ELR (cell line): ENCODE data around the gene NPPA.
"Not testable (repeated sequence)": the region's sequence is repeated elsewhere in the genome, so short reads cannot be mapped to it uniquely, and the experiment has no call there.

Experiments used
- DNase-seq: peaks from one replicate; pipeline ENCODE4 v3.0.0-alpha.2; 2015; ENCODE audit warnings: low read depth

The NPPA gene

GRCh38 chr1:11807133-11807532 is 40.5 kb downstream of the NPPA start:
- no peak for DNase-seq

DNA sequence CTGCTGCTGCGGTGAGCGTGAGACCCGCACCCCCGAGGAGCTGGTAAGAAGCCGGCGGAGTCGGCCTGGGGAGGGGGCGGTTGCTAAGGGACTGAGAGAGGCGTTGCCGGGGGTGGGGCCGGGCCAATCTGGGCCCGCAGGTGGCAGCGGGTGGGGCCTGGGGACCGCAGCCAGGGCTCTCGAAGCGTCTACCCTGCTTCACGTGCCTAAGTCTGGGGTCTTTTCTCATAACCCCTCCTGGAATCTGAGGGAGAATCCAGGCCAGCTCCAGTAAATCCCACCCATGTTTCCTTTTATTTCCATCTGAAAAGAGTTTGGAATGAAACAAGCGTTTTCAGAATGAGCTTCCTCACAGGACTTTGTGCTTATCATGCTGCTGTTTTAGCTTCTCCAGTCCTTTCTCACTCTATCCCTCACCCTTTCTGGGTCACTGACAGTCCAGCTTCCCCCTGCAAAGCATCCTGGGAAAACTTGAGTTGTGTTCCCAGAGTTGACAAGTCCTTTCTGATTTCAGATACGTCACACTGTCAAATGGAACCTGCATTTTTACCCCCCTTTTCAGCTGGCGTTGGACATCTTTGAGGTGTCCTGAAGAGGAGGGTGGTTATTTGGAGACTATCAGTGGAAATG is 41.2 kb downstream of the NPPA start:
- DNase-seq = peak; percentile 39

DNA sequence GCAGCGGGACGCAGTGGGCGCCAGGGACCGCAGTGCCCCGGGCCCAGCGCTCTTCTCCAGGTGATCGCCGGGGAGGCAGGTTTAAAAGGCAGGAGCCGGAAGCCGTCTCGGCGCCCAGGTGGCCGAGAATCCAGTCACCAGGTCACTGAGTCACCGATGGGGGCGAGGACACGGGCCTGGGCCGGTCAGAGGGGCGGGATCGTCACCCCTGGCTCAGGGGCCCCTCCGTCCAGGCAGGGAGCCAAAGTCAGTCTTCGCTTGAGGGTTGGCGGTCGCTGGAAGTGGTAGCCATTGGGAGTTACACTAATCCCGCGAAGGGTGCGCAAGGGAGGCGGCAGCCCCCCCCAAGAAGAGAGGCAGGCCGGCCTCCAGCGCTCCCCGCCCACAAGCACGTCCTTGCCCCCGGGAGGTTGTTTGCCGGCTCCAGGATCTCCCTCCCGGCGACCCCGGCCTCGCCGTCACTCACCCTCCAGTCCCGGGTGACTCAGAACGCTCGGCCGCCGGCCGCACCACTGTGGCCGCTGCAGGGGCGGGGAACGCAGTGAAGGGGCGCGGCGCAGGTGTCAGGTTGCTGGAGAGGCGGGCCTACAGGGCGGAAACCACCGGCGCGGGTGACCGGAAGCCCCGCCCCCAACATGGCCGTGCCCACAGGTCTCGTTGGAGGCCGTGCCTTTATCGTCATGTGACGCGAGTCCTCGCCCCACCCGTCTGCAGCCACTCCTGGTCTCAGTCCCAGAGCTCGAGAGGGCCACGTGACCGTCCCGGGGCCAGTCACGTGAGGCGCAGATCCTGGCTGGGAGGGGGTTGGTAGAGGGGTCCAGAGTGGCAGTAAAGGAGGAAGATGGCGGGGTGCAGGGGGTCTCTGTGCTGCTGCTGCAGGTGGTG is 41.9 kb downstream of the NPPA start, which contains the start of the genes CLCN6 and MTHFR:
CLCN6 (plus strand) TSS at position 770 of the 885 bp plus-strand sequence; CDS start at position 842, 72 bp downstream.
MTHFR (minus strand) TSS at position 543 of the 885 bp plus-strand sequence. CDS start 2,848 bp downstream, outside the sequence.
- peak; percentile 99 for DNase-seq

- DNase-seq = peak; percentile 25
These were observed 42.7 kb downstream of the NPPA start for GRCh38 chr1:11804666-11805421.

DNA sequence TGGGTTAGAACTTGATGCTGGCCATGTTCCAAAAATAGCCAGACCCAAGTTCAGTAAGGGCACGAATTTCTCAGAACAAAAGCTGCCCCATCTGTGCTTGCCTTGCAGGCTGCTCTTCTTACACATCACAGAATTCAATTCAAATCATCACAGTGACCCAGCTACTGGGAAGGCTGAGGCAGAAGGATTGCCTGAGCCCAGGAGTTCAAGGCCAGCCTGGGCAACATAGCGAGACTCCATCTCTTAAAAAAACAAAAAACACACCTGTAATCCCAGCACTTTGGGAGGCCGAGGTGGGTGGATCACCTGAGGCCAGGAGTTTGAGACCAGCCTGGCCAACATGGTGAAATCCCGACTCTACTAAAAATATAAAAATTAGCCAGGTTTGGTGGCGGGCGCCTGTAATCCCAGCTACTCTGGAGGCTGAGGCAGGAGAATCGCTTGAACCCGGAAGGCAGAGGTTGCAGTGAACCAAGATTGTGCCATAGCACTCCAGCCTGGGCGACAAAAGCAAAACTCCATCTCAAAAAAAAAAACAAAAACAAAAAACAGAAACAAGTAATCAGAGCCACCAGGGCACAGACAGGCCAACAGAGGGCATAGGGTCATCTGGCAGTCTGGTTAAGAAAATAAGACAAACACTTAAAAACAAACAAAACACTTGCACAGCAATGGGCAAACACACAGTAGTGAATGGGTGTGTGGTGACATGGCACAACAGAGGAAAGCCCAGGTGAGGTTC is 43.5 kb downstream of the NPPA start:
- not testable (repeated sequence) for DNase-seq

GRCh38 chr1:11802973-11803885 is 44.4 kb downstream of the NPPA start:
- DNase-seq = peak; percentile 90

DNA sequence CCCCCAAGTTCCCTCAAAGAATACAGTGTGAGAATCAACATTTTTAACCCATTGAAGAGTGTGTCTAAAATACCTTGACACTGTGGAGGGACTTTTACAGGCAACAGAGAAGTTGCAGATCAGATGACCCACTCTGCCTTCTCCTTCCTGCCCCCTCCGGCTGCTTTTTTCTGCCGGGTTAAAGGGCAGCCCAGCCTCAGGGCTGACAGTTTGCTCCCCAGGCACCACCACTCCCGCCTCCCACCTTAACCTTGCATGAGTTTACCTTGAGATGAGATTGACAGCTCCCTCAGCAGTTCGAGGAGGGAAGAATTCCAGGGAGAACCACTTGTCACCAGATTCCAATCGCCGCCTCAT is 45.0 kb downstream of the NPPA start:
- peak; percentile 34 for DNase-seq

DNA sequence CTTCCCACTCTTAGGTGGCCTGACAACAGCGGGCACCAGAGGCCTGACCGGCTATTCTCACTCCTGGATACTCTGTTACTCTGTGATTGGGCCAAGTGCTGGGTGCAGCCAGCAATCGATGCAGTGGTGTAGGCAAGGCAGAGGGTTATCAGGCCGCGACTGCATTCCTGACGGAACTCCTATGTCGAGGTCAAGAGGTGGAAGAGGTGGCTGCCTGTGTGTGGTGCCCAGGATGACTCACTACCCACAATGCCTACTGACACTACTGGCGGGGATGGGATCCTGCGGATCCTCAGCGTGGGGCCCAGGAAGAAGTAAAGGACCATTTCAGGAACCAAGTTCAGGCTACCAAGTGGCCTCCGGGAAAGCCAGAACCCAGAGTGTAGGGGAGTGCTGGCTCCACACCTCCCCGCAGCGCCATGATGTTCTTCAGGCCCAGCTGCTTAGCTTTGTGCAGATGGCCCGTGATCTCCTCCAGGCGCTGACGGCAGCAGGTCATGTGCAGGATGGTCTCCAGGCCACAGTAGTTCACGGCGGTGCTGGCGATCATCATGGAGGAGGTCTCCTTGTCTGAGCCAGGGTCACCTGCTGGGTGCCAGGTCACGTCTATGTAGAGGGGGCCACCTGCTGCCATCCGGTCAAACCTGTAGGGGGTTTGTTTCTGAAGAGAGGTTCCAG is 46.7 kb downstream of the NPPA start:
- no peak for DNase-seq

DNA sequence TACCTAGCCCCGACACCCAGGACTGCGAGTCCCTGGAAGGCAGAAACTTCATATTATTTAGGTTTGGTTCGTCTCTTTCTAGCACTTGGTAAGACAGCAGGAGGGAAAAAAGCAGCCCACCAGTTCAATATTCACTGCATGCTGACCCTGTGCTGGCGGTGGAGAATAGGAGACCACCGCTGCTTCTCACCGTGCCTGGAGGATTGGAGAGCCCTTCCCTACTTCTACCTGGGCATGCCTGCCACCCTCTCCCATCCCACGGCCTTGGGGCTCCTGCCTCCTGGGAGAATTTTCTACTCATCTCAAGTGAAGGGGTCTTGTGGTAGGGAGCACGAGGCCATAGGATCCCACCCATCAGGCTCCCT is 47.2 kb downstream of the NPPA start:
- DNase-seq = no peak

DNA sequence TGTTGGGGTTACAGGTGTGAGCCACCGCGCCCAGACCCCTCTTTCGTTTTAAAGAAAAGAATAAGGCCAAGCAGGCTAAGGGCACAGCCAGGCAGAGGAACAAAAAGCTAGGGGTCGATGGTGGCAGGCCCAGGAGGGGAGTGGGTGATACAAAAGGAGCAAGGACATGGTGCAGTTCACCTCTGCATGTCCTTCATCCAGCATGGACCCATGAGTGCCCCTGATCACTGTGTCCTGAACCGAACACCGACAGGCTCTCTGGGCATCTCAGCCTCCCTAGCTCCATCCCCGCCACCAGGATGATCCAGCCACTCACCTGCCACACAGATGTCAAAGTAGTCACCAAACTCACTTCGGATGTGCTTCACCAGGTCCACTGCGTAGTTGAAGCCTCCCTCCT is 47.7 kb downstream of the NPPA start:
- no peak for DNase-seq

DNA sequence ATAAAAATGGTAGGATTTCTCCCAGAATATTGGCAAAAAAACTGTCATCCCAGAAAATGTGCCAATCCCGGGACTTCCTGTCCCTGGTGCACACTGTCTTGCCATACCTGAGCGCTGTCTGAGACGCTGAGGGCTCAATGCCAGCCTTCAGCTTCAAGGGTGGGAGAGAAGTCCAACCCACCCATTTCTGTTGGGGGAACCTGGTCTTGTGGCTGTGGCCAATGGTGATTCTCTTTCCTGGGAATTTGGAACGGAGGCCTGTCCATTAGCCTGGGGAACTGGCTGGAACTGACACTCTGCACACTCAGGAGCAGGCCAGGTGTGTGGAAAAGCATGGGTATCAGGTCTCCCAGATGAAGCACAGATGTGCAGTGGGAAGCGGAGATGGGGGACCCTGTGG is 48.5 kb downstream of the NPPA start:
- DNase-seq = no peak

GRCh38 chr1:11797525-11798216 is 49.9 kb downstream of the NPPA start:
- peak; percentile 22 for DNase-seq

DNA sequence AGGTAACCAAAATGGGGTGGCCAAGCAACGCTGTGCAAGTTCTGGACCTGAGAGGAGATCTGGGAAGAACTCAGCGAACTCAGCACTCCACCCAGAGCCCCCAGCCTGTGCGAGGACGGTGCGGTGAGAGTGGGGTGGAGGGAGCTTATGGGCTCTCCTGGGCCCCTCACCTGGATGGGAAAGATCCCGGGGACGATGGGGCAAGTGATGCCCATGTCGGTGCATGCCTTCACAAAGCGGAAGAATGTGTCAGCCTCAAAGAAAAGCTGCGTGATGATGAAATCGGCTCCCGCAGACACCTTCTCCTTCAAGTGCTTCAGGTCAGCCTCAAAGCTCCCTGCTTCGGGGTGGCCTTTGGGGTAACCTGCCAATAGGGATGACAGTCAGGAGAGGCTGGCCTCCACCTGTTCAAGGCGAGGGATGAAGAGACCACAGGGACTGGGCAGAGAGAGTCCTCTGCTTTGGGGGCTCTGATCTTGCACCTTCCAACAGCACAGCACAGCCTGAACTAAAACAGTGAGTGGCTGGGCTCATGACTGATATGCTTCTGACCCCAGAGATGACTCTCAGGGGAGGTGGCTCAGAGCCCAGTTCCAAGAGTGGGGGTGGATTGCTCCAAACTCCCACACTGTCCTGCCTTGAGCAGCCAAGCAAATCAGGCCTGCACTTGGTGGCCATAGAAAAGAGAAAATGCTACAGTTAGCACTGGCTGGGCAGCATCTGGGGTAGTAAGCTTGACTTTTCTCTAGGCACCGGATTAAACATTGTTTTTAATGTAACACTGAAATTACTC is 51.4 kb downstream of the NPPA start:
- DNase-seq = no peak
